Thyroid gland (tissue), 4 donors: ENCODE measurements around the gene ITGB2.

Experiments
- CTCF ChIP-seq, 6 experiments: fragments of 200-600 bp in 3 of 6; fragments of 450-650 bp in 3 of 6; sonication (generic) in 3 of 6; IDR thresholded peaks; one replicate each; pipeline ENCODE4 v1.5.1; 2016 to 2019; ENCODE audit warnings: antibody characterized with exemption in 6 of 6, mild to moderate bottlenecking in 2 of 6, inconsistent platforms in 1 of 6, moderate library complexity in 1 of 6
- POLR2A ChIP-seq, 2 donors: fragments of 450-650 bp; IDR thresholded peaks; one replicate each; pipeline ENCODE4 v1.6.1; 2017; ENCODE audit warnings: antibody characterized with exemption in 2 of 2, mild to moderate bottlenecking in 2 of 2, moderate library complexity in 1 of 2

GRCh38 chr21:44840771-44841170, 79.9 kb downstream of the ITGB2 start:
- TF ChIP-seq POLR2A (IDR thresholded peaks at IDR 0.05), result no peak
- TF ChIP-seq CTCF (IDR thresholded peaks at IDR 0.05), result no peak
